Skeletal muscle satellite cell (primary cell): Measurements from ENCODE around the gene SDK1.

Experiments
- H3K27me3 ChIP-seq: 2 replicates; pipeline ENCODE4 v1.7.0; 2013; ENCODE audit warnings: low read length; ENCODE audit not compliant: control insufficient read depth, insufficient read depth
- H3K36me3 ChIP-seq: 2 replicates; pipeline ENCODE4 v1.7.0; 2013; ENCODE audit warnings: mild to moderate bottlenecking, control low read depth, low read length; ENCODE audit not compliant: insufficient read depth
- H3K4me1 ChIP-seq: 2 replicates; pipeline ENCODE4 v1.7.0; 2013; ENCODE audit warnings: low read length; ENCODE audit not compliant: control insufficient read depth, insufficient read depth
- H3K4me2 ChIP-seq: 2 replicates; pipeline ENCODE4 v1.7.0; 2013; ENCODE audit warnings: mild to moderate bottlenecking, low read length
- H3K4me3 ChIP-seq: 2 replicates; pipeline ENCODE4 v1.7.0; 2013; ENCODE audit warnings: low read length
- H3K9ac ChIP-seq: 2 replicates; pipeline ENCODE4 v1.7.0; 2013; ENCODE audit warnings: mild to moderate bottlenecking, low read depth, low read length, moderate library complexity
- H3K9me3 ChIP-seq: replicated peaks from 2 replicates; pipeline ENCODE4 v1.7.0; 2013; ENCODE audit warnings: mild to moderate bottlenecking, control low read depth, low read length

SDK1 gene

GRCh38 chr7:4009211-4010060, 708.4 kb downstream of the SDK1 start:
- H3K9me3 ChIP-seq: no peaks in the 10 kb centered on the region
- H3K9ac ChIP-seq: no peak overlapping the region
- no peaks in the 10 kb centered on the region for H3K4me1 ChIP-seq
- no peaks in the 10 kb centered on the region for H3K36me3 ChIP-seq
- no peak overlapping the region for H3K4me2 ChIP-seq
- H3K4me3 ChIP-seq: no peak overlapping the region
- peaks cover 3% of the 10 kb centered on the region for H3K27me3 ChIP-seq

- H3K9ac ChIP-seq: no peak overlapping the region
- peaks cover 3% of the 10 kb centered on the region for H3K27me3 ChIP-seq
- no peaks in the 10 kb centered on the region for H3K4me1 ChIP-seq
- H3K9me3 ChIP-seq: no peaks in the 10 kb centered on the region
- H3K4me3 ChIP-seq: no peak overlapping the region
- H3K4me2 ChIP-seq: no peak overlapping the region
- H3K36me3 ChIP-seq: no peaks in the 10 kb centered on the region
Measured at GRCh38 chr7:4010061-4010605, 709.1 kb downstream of the SDK1 start.

GRCh38 chr7:4010923-4011656, 710.0 kb downstream of the SDK1 start:
- Histone ChIP-seq H3K36me3 (peaks cover under 1% of the 10 kb centered on the region), H3K4me2 (no peak overlapping the region), H3K27me3 (peaks cover 3% of the 10 kb centered on the region), H3K9ac (no peak overlapping the region), H3K4me3 (no peak overlapping the region), H3K9me3 (no peaks in the 10 kb centered on the region), H3K4me1 (no peaks in the 10 kb centered on the region)

- Histone ChIP-seq H3K9me3 (peaks cover 1% of the 10 kb centered on the region), H3K9ac (no peak overlapping the region), H3K4me3 (no peak overlapping the region), H3K36me3 (peaks cover 13% of the 10 kb centered on the region), H3K4me1 (no peaks in the 10 kb centered on the region), H3K27me3 (peaks cover 2% of the 10 kb centered on the region), H3K4me2 (no peak overlapping the region)
Measured at GRCh38 chr7:4013793-4014192, 712.7 kb downstream of the SDK1 start.

- Histone ChIP-seq H3K36me3 (peaks cover 13% of the 10 kb centered on the region), H3K27me3 (no peaks in the 10 kb centered on the region), H3K9ac (no peak overlapping the region), H3K4me3 (no peak overlapping the region), H3K4me2 (no peak overlapping the region), H3K9me3 (peaks cover 6% of the 10 kb centered on the region), H3K4me1 (no peaks in the 10 kb centered on the region)
Measured at GRCh38 chr7:4014346-4015050, 713.4 kb downstream of the SDK1 start.

- no peak overlapping the region for H3K9ac ChIP-seq
- peaks cover 6% of the 10 kb centered on the region for H3K9me3 ChIP-seq
- no peaks in the 10 kb centered on the region for H3K4me1 ChIP-seq
- H3K27me3 ChIP-seq: no peaks in the 10 kb centered on the region
- peaks cover 13% of the 10 kb centered on the region for H3K36me3 ChIP-seq
- H3K4me2 ChIP-seq: no peak overlapping the region
- no peak overlapping the region for H3K4me3 ChIP-seq
Measured at GRCh38 chr7:4015371-4015770, 714.3 kb downstream of the SDK1 start.

- Histone ChIP-seq H3K27me3 (no peaks in the 10 kb centered on the region), H3K4me3 (no peak overlapping the region), H3K9ac (no peak overlapping the region), H3K4me1 (no peaks in the 10 kb centered on the region), H3K9me3 (peaks cover 6% of the 10 kb centered on the region), H3K36me3 (peaks cover 16% of the 10 kb centered on the region), H3K4me2 (no peak overlapping the region)
Measured at GRCh38 chr7:4015996-4016395, 714.9 kb downstream of the SDK1 start.

- Histone ChIP-seq H3K27me3 (no peaks in the 10 kb centered on the region), H3K36me3 (peaks cover 16% of the 10 kb centered on the region)
Measured at GRCh38 chr7:4017081-4017480, 716.0 kb downstream of the SDK1 start.

GRCh38 chr7:4017785-4018184, 716.7 kb downstream of the SDK1 start:
- Histone ChIP-seq H3K4me1 (no peaks in the 10 kb centered on the region), H3K36me3 (peaks cover 16% of the 10 kb centered on the region), H3K4me3 (no peak overlapping the region), H3K9ac (no peak overlapping the region), H3K9me3 (peaks cover 6% of the 10 kb centered on the region), H3K4me2 (no peak overlapping the region), H3K27me3 (no peaks in the 10 kb centered on the region)

More at GRCh38 chr7:4017081-4017480, 716.0 kb downstream of the SDK1 start:
- Histone ChIP-seq H3K9ac (no peak overlapping the region), H3K9me3 (peaks cover 6% of the 10 kb centered on the region), H3K4me2 (no peak overlapping the region), H3K4me3 (no peak overlapping the region), H3K4me1 (no peaks in the 10 kb centered on the region)

- H3K4me2 ChIP-seq: no peak overlapping the region
- H3K27me3 ChIP-seq: no peaks in the 10 kb centered on the region
- H3K36me3 ChIP-seq: peaks cover 16% of the 10 kb centered on the region
- no peak overlapping the region for H3K4me3 ChIP-seq
- peaks cover 6% of the 10 kb centered on the region for H3K9me3 ChIP-seq
- no peaks in the 10 kb centered on the region for H3K4me1 ChIP-seq
- H3K9ac ChIP-seq: no peak overlapping the region
Measured at GRCh38 chr7:4018601-4019316, 717.7 kb downstream of the SDK1 start.

- H3K36me3 ChIP-seq: peaks cover 16% of the 10 kb centered on the region
- no peak overlapping the region for H3K4me3 ChIP-seq
- no peaks in the 10 kb centered on the region for H3K4me1 ChIP-seq
- peaks cover 6% of the 10 kb centered on the region for H3K9me3 ChIP-seq
- H3K9ac ChIP-seq: no peak overlapping the region
- no peaks in the 10 kb centered on the region for H3K27me3 ChIP-seq
- H3K4me2 ChIP-seq: no peak overlapping the region
Measured at GRCh38 chr7:4020086-4020485, 719.0 kb downstream of the SDK1 start.
